Islet of Langerhans (tissue), 1 donor: ENCODE results near the gene OR51B5.
"Not testable (repeated sequence)": the region's sequence is repeated elsewhere in the genome, so short reads cannot be mapped to it uniquely, and the experiment has no call there.

Experiments used
- FAIRE-seq: peaks from one replicate; lab custom pipeline; 2011; peaks lifted over from hg19 to GRCh38; lab: Jason Lieb, UNC

The OR51B5 gene

GRCh38 chr11:5335170-5335569 is 8.2 kb downstream of the OR51B5 start:
- FAIRE-seq = no peak

GRCh38 chr11:5324197-5324596 is 19.1 kb downstream of the OR51B5 start, which contains the start of gene OR51B2:
Gene OR51B2 (minus strand): TSS chr11:5324297. CDS start chr11:5324297, 0 bp downstream.
- FAIRE-seq = no peak

GRCh38 chr11:5317292-5317691 is 26.0 kb downstream of the OR51B5 start:
- FAIRE-seq = no peak

- not testable (repeated sequence) for FAIRE-seq
These were observed 29.8 kb downstream of the OR51B5 start for GRCh38 chr11:5313326-5314023.

- FAIRE-seq = no peak
These were observed 32.9 kb downstream of the OR51B5 start for GRCh38 chr11:5310423-5310822.

- FAIRE-seq = no peak
These were observed 35.9 kb downstream of the OR51B5 start for GRCh38 chr11:5307256-5308019.

- FAIRE-seq = no peak
These were observed 39.3 kb downstream of the OR51B5 start for GRCh38 chr11:5304046-5304445.

GRCh38 chr11:5303626-5304025 is 39.7 kb downstream of the OR51B5 start:
- no peak for FAIRE-seq

GRCh38 chr11:5301846-5302245 is 41.5 kb downstream of the OR51B5 start, which contains the start of gene OR51B4:
Gene OR51B4 (minus strand): TSS chr11:5301946. CDS start chr11:5301946, 0 bp downstream.
- no peak for FAIRE-seq

GRCh38 chr11:5300251-5300650 is 43.1 kb downstream of the OR51B5 start:
- no peak for FAIRE-seq

GRCh38 chr11:5298451-5298850 is 44.9 kb downstream of the OR51B5 start:
- no peak for FAIRE-seq

GRCh38 chr11:5297721-5298323 is 45.5 kb downstream of the OR51B5 start:
- FAIRE-seq = no peak

GRCh38 chr11:5294342-5294995 is 48.9 kb downstream of the OR51B5 start:
- not testable (repeated sequence) for FAIRE-seq

GRCh38 chr11:5293028-5293427 is 50.3 kb downstream of the OR51B5 start:
- no peak for FAIRE-seq
